Lower leg skin (tissue), 3 donors: Measurements from ENCODE around the gene PLEK2.

Experiments
- POLR2A ChIP-seq, 2 donors: fragments of 450-650 bp; IDR thresholded peaks; one replicate each; pipeline ENCODE4 v1.6.1; 2016 to 2017; ENCODE audit warnings: antibody characterized with exemption in 2 of 2, mild to moderate bottlenecking in 1 of 2, moderate library complexity in 1 of 2
- TF ChIP-seq, protein P1 (sequence below), 3 donors: fragments of 450-650 bp; IDR thresholded peaks; one replicate each; pipeline ENCODE4 v1.5.1; 2016; ENCODE audit warnings: antibody characterized with exemption in 3 of 3, mild to moderate bottlenecking in 3 of 3, moderate library complexity in 2 of 3

DNA sequence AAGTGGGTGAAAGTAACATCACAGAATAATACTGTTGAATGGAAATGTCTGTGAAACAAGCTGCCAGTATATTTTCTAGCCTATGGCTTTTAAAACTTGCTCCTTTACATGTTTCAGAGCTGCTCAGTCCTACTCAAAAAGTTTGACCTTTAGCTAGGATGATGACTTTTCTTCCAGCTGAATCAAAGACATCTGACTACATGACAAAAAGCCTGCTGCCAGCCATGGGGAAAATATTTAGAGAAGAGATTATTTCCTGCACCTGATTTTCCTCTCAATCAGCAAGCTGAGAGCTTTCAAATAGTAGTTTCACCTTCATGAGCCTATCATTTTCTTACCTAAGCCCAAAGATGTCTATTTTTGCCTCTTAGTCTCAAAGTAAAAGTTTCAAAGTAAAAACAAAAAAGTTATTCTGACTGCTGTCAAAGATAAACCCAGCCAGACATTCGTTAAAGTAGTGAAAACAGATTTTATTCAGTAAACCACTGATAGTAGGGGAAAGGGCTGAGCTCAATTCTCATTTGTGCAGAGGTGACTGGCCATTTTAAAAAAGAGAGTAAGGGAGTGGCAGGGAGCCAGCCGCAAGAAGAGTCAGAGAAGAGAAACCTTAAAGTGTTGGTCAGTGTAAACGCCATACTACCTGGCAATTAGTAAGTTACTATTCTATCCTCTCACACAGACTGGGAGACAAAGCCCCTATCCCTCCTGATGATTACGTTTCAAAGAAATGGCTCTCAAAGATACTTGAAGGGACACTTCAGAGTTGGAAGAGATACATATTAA lies 54.6 kb downstream of the PLEK2 start:
- TF ChIP-seq, protein P1, sequence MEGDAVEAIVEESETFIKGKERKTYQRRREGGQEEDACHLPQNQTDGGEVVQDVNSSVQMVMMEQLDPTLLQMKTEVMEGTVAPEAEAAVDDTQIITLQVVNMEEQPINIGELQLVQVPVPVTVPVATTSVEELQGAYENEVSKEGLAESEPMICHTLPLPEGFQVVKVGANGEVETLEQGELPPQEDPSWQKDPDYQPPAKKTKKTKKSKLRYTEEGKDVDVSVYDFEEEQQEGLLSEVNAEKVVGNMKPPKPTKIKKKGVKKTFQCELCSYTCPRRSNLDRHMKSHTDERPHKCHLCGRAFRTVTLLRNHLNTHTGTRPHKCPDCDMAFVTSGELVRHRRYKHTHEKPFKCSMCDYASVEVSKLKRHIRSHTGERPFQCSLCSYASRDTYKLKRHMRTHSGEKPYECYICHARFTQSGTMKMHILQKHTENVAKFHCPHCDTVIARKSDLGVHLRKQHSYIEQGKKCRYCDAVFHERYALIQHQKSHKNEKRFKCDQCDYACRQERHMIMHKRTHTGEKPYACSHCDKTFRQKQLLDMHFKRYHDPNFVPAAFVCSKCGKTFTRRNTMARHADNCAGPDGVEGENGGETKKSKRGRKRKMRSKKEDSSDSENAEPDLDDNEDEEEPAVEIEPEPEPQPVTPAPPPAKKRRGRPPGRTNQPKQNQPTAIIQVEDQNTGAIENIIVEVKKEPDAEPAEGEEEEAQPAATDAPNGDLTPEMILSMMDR (IDR thresholded peaks at IDR 0.05), result no peak
- TF ChIP-seq POLR2A (IDR thresholded peaks at IDR 0.05), result no peak
